Measurements from ENCODE around the gene CDC42EP1.
"Not testable (repeated sequence)": the region's sequence is repeated elsewhere in the genome, so short reads cannot be mapped to it uniquely, and the experiment has no call there.

DNA sequence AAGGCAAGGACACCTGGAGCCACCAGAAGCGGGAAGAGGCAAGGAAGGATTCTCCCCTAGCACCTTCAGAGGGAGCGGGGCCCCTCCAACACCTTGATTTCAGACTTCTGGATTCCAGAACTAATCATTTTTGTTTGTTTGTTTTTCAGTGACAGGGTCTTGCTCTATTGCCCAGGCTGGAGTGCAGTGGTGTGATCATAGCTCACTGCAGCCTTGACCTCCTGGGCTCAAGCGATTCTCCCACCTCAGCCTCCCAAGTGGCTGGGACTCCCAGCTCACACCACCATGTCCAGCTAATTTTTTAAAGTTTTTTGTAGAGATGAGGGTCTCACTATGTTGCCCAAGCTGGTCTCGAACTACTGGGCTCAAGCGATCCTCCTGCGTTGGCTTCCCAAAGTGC lies 20.5 kb upstream of the CDC42EP1 start:
- not testable (repeated sequence) for TF ChIP-seq POLR2AphosphoS5 (IDR thresholded peaks at IDR 0.05; ENCODE audit: insufficient read depth in 1 of 2, low read depth in 1 of 2); CTCF (IDR thresholded peaks at IDR 0.05); POLR2A (IDR thresholded peaks at IDR 0.05)

Measured in vagina (tissue), 2 donors.